ENCODE data around the gene HECTD4.

The HECTD4 gene

DNA sequence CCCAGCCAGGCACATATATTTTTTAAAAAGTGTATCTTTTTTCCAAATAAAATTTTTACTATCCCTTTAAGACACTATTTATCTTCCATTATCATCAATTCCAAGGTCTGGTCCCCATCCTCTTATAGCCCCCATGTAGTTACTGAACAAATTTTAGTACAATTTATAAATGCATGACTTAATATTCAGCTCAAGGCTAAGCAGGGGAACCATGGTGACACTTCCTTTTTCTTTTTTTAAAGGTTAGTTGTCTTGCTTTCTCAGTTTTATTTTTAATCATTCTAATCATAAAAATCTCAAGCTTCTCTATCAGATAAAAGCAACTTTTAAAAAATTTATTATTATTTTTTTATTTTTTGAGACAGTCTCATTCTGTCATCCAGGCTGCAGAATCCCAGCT, 164.6 kb downstream of the HECTD4 start:
- no peak for DNase-seq (ENCODE audit: low read depth in 1 of 2, low spot score in 1 of 2)

DNA sequence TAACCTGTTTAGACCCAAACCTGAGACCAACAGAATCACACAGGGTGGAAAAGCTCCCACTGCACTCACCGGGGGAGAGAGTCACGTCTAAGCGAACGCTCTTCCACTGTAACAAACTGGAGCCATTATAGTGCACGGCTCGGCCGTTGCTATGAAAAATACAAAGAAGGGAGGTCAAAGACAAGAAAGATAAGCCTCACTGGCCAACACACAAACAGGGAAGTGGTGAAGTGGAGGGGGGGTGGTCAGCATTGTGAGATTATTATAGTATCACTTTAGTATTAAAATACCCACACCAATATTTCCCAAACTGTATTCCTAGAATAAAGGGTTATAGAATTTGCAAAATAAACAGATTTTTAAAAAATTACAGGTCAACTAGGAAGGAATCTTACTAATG, 166.0 kb downstream of the HECTD4 start:
- DNase-seq (ENCODE audit: low read depth in 1 of 2, low spot score in 1 of 2), result no peak

DNA sequence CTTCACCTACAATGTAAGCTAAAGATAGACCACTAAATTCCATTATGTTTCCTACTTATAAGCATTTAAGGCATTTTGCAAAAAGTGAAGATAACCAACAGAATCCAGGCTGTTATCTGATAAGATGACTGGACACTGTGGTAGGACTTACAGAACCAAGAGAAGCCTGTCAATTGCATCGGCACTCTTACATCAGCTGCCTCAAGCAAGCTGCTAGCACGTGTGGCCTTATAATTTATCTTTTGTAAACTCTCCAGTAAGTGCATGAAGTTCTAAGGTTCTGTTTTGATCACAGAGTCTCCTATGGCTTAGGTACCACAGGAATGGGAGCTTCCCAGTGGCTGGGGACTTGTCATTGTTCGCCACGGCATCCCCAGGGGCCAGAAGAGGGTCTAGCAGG, 168.2 kb downstream of the HECTD4 start:
- DNase-seq (ENCODE audit: low read depth in 1 of 2, low spot score in 1 of 2), result no peak

- no peak for DNase-seq (ENCODE audit: low read depth in 1 of 2, low spot score in 1 of 2)
These were observed 173.8 kb downstream of the HECTD4 start for GRCh38 chr12:112208301-112208910.

GRCh38 chr12:112207397-112207924, 174.8 kb downstream of the HECTD4 start:
- no peak for DNase-seq (ENCODE audit: low read depth in 1 of 2, low spot score in 1 of 2)

GRCh38 chr12:112206944-112207343, 175.3 kb downstream of the HECTD4 start:
- DNase-seq (ENCODE audit: low read depth in 1 of 2, low spot score in 1 of 2), result no peak

GRCh38 chr12:112199136-112199535, 183.1 kb downstream of the HECTD4 start:
- DNase-seq (ENCODE audit: low read depth in 1 of 2, low spot score in 1 of 2), result no peak

- DNase-seq (ENCODE audit: low read depth in 1 of 2, low spot score in 1 of 2), result peak in 1 of 2 donors; percentile 18
These were observed 184.0 kb downstream of the HECTD4 start for GRCh38 chr12:112198120-112198733.

- DNase-seq (ENCODE audit: low read depth in 1 of 2, low spot score in 1 of 2), result no peak
These were observed 185.9 kb downstream of the HECTD4 start for GRCh38 chr12:112196196-112196875.

GRCh38 chr12:112194601-112195247, 187.5 kb downstream of the HECTD4 start:
- DNase-seq (ENCODE audit: low read depth in 1 of 2, low spot score in 1 of 2), result no peak

GRCh38 chr12:112192475-112192874, 189.8 kb downstream of the HECTD4 start:
- no peak for DNase-seq (ENCODE audit: low read depth in 1 of 2, low spot score in 1 of 2)

DNA sequence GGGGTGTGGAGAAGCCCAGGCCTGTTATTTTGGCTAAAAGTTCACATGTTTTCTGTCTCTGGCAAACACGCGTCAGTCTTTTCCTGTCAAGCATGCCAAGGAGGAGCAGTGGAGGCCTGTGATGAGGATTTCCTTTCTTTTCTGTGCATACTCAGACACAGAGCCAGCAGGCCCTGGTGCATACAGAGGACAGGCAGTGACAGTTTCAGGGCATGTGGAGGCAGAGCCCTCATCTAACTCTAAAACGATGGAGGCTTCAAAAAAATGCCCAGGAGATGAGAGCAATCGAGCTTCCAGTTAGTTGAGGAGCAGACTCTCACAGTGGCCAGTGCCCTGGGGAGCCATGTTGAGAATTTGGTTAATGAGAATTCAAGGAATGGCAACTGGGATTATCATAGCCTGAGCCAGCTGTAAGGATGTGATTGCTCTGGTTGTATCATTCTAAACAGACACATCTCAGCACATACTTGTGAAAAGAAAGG, 190.3 kb downstream of the HECTD4 start:
- DNase-seq (ENCODE audit: low read depth in 1 of 2, low spot score in 1 of 2), result no peak

DNA sequence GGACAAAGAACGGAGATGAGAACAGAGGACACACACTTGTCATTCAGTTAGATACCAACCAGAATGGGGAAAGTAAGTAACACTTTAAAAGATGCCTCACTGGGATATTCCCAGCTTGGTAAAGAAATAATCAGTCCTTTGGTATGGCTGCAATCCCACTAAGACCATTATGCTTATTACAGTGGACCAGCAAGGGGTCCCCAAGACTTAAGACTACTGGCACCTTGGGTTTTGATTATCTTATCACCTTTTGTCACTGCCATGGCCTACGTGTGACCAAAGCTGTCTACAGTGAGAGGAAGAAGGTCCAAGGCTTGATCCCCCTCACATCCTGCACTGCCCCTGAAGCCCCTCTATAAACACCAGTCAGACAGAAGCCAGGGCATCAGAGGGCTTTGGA, 191.0 kb downstream of the HECTD4 start:
- no peak for DNase-seq (ENCODE audit: low read depth in 1 of 2, low spot score in 1 of 2)

- no peak for DNase-seq (ENCODE audit: low read depth in 1 of 2, low spot score in 1 of 2)
These were observed 191.8 kb downstream of the HECTD4 start for GRCh38 chr12:112190231-112191025.

- no peak for DNase-seq (ENCODE audit: low read depth in 1 of 2, low spot score in 1 of 2)
These were observed 194.0 kb downstream of the HECTD4 start for GRCh38 chr12:112188130-112188830.

DNA sequence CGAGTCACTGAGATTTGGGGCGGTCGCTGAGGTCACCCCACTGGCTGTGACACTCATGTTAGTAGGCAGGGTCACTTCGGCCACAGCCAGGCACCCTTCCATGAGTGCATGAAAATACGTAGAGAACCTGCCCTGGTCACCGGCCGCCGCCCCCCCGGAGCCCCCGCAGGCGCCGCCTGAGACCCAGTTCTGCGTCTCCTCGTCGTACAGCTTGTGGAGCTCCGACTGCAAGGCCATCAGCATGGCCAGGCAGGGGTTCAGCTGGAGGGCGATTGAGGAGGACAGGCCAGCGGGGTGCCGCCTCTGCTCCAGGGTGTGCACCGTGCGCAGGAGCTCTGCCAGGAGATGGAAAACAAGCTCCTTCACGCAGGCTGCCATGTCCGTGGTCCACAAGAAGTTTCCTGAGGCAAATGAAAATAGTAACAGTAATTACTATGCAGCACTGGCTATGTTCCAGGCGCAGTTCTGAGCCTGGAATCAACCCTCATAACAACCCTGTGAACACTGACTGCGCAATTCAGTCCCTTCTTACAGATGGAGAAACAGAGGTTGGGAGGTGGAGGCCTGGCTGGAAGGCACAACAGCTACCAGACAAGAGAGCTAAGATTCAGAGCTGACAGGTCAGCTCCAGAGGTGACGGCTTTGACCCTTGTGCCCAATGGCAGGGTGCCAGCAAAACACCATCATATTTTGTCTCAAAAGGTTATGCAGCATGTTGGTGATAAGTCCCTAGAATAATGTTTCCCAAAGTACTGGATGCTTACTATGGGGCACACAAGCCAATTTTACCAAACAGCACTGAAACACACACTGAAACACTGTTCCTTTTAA, 196.9 kb downstream of the HECTD4 start:
- DNase-seq (ENCODE audit: low read depth in 1 of 2, low spot score in 1 of 2), result no peak

DNA sequence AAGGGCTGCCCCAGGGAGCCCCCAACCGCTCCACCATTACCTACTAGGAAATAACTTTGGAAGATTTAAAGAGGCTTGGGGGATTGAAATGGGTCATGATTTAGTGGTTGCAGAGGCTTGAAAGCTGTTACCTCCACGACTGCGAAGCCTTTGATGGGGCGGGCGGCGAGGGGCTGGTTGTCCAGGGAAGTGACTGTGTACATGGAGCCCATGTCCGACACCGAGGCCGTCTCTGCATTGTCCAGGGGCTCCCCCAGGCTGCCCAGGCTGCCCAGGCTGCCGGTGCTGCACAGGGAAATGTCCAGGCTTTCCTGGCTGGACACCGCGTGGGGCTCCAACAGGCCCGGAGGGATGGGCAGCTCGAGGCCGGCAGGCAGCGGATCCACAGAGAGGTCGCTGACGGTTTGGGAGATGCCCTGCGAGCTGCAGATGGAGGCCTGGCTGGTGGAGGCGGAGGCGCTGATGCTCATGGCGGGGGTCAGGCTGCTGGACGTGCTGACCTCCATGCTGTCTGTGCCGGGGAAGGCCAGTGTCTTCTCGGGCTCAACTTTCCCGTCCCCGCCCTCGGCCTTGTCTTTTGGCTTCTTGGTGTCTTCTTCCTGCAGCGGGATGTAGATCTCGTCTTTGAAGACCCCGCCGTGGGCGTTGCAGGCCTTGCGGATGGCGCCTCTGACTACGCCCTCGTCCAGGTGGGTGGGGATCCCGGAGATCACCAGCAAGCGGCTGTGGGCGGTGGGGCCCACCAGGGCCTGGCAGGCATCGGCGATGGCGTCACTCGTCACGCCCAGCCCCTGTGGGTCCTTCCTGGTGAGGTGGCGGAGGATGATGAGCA, 198.0 kb downstream of the HECTD4 start:
- no peak for DNase-seq (ENCODE audit: low read depth in 1 of 2, low spot score in 1 of 2)
